ENCODE results near the gene CPEB4.

Gene CPEB4

GRCh38 chr5:173849908-173850307 lies 38.2 kb upstream of the CPEB4 start:
- no peak overlapping the region for H2BK5ac ChIP-seq (ENCODE audit: low read depth, low read length, poor library complexity)
- H2BK12ac ChIP-seq (ENCODE audit: low read length): no peak overlapping the region
- no peak overlapping the region for H3K14ac ChIP-seq (ENCODE audit: low read length)
- H4K8ac ChIP-seq (ENCODE audit: low read depth, low read length): no peak overlapping the region
- no peak overlapping the region for H3K4me2 ChIP-seq (ENCODE audit: low read length)
- no peaks in the 10 kb centered on the region for H3K36me3 ChIP-seq (ENCODE audit: control insufficient read depth in 1 of 2, insufficient read depth in 2 of 2, low read length in 2 of 2)
- no peak overlapping the region for H2BK120ac ChIP-seq (ENCODE audit: insufficient read depth, low read length, poor library complexity)
- H2AK5ac ChIP-seq (ENCODE audit: low read length): no peak overlapping the region
- no peaks in the 10 kb centered on the region for H3K9me3 ChIP-seq (ENCODE audit: insufficient read depth, low read depth, low read length)
- no peaks in the 10 kb centered on the region for H3K27me3 ChIP-seq (ENCODE audit: insufficient read depth, low read length)
- H3K4me1 ChIP-seq (ENCODE audit: control insufficient read depth in 1 of 2, insufficient read depth in 2 of 2, low read length in 2 of 2): no peaks in the 10 kb centered on the region
- H4K12ac ChIP-seq (ENCODE audit: low read depth, low read length): no peak overlapping the region
- H3K9ac ChIP-seq (ENCODE audit: low read length): no peak overlapping the region
- no peak overlapping the region for H3K4ac ChIP-seq (ENCODE audit: low read depth, low read length)
- H3K79me2 ChIP-seq (ENCODE audit: control insufficient read depth, insufficient read depth, low read length, poor library complexity): no peaks in the 10 kb centered on the region
- no peak overlapping the region for H2AFZ ChIP-seq (ENCODE audit: insufficient read depth, low read length, poor library complexity)
- no CpG with 5 or more reads among the region's 4 CpGs for WGBS (ENCODE audit: extremely low coverage, insufficient coverage, insufficient read length)
- H3K4me3 ChIP-seq (ENCODE audit: low read depth, low read length): no peak overlapping the region
- no peak overlapping the region for H3K18ac ChIP-seq (ENCODE audit: low read length)
- no peak overlapping the region for H3K23ac ChIP-seq (ENCODE audit: low read length)
- DNase-seq: no peak
- no peak overlapping the region for H4K91ac ChIP-seq (ENCODE audit: low read depth, low read length)
- H3K79me1 ChIP-seq (ENCODE audit: low read length): no peaks in the 10 kb centered on the region
- no peak overlapping the region for H3K27ac ChIP-seq (ENCODE audit: low read depth, low read length)

DNA sequence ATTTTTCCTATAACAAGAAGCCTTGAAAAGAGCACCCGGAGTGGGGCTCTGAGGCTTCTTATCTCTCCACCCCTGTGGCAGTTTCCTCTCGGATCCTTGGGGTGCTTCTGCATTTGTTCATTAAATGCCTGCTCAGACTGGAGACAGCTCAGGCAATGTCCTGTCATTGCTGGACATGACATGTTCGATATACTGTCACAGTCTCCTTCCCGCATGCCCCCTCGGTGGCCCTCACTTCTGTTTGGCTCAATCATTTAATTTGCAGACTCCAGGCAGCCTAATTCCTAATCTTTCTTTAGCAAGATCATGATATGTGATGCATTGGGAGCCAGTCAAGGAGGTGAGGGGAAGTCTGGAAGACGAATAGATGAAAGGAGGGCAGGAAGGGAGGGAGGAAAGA lies 37.5 kb upstream of the CPEB4 start:
- Histone ChIP-seq H3K14ac (ENCODE audit: low read length) (no peak overlapping the region), H2BK12ac (ENCODE audit: low read length) (no peak overlapping the region), H2BK5ac (ENCODE audit: low read depth, low read length, poor library complexity) (no peak overlapping the region), H3K9ac (ENCODE audit: low read length) (no peak overlapping the region), H4K12ac (ENCODE audit: low read depth, low read length) (no peak overlapping the region), H3K27me3 (ENCODE audit: insufficient read depth, low read length) (no peaks in the 10 kb centered on the region), H4K91ac (ENCODE audit: low read depth, low read length) (no peak overlapping the region), H3K36me3 (ENCODE audit: control insufficient read depth in 1 of 2, insufficient read depth in 2 of 2, low read length in 2 of 2) (no peaks in the 10 kb centered on the region), H2BK120ac (ENCODE audit: insufficient read depth, low read length, poor library complexity) (no peak overlapping the region), H3K4me3 (ENCODE audit: low read depth, low read length) (no peak overlapping the region), H3K23ac (ENCODE audit: low read length) (no peak overlapping the region), H3K27ac (ENCODE audit: low read depth, low read length) (no peak overlapping the region), H3K79me1 (ENCODE audit: low read length) (peaks cover 2% of the 10 kb centered on the region), H2AK5ac (ENCODE audit: low read length) (no peak overlapping the region), H3K9me3 (ENCODE audit: insufficient read depth, low read depth, low read length) (no peaks in the 10 kb centered on the region), H3K4me2 (ENCODE audit: low read length) (no peak overlapping the region), H3K79me2 (ENCODE audit: control insufficient read depth, insufficient read depth, low read length, poor library complexity) (no peaks in the 10 kb centered on the region), H3K18ac (ENCODE audit: low read length) (no peak overlapping the region), H2AFZ (ENCODE audit: insufficient read depth, low read length, poor library complexity) (no peak overlapping the region), H3K4me1 (ENCODE audit: control insufficient read depth in 1 of 2, insufficient read depth in 2 of 2, low read length in 2 of 2) (peaks cover 3% of the 10 kb centered on the region in 2 experiments), H4K8ac (ENCODE audit: low read depth, low read length) (no peak overlapping the region), H3K4ac (ENCODE audit: low read depth, low read length) (no peak overlapping the region)
- no CpG with 5 or more reads among the region's 6 CpGs for WGBS (ENCODE audit: extremely low coverage, insufficient coverage, insufficient read length)
- no peak for DNase-seq

DNA sequence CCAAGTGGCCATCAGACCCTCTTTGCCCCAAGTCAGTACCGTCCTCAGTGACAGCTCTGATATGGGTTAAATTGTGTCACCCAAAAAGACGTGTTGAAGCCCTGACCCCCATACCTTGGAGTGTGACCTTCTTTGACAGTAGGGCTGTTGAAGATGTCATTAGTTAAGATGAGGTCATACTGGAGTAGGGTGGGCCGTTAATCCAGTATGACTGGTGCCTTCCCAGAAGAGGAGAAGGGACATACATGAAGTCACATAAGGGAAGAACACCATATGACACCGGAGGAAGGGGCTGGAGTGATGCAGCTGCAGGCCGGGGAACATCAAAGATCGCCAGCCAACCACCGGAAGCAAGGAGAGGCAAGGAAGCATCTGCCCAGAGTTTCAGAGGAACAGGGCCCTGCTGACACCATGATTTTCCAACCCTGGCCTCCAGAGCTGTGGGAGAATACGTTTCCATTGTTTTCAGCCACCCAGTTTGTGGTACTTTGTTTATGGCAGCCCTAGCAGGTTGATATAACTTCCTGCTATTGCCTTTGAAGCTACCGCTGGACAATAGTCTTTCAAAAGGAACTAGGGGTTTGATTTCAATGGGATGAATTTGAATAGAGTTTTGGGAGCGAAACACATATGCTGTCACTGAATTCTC lies 36.4 kb upstream of the CPEB4 start:
- Histone ChIP-seq H3K27me3 (ENCODE audit: insufficient read depth, low read length) (no peaks in the 10 kb centered on the region), H4K91ac (ENCODE audit: low read depth, low read length) (no peak overlapping the region), H2BK12ac (ENCODE audit: low read length) (no peak overlapping the region), H3K4me1 (ENCODE audit: control insufficient read depth in 1 of 2, insufficient read depth in 2 of 2, low read length in 2 of 2) (peaks cover 6 to 7% of the 10 kb centered on the region in 2 experiments), H3K27ac (ENCODE audit: low read depth, low read length) (no peak overlapping the region), H3K36me3 (ENCODE audit: control insufficient read depth in 1 of 2, insufficient read depth in 2 of 2, low read length in 2 of 2) (no peaks in the 10 kb centered on the region), H3K4ac (ENCODE audit: low read depth, low read length) (no peak overlapping the region), H3K79me1 (ENCODE audit: low read length) (peaks cover 4% of the 10 kb centered on the region), H3K14ac (ENCODE audit: low read length) (no peak overlapping the region), H3K18ac (ENCODE audit: low read length) (no peak overlapping the region), H4K12ac (ENCODE audit: low read depth, low read length) (no peak overlapping the region), H3K23ac (ENCODE audit: low read length) (no peak overlapping the region), H3K79me2 (ENCODE audit: control insufficient read depth, insufficient read depth, low read length, poor library complexity) (no peaks in the 10 kb centered on the region), H3K4me3 (ENCODE audit: low read depth, low read length) (no peak overlapping the region), H3K9ac (ENCODE audit: low read length) (no peak overlapping the region), H2BK120ac (ENCODE audit: insufficient read depth, low read length, poor library complexity) (no peak overlapping the region), H4K8ac (ENCODE audit: low read depth, low read length) (no peak overlapping the region), H3K4me2 (ENCODE audit: low read length) (no peak overlapping the region), H2AFZ (ENCODE audit: insufficient read depth, low read length, poor library complexity) (no peak overlapping the region), H2BK5ac (ENCODE audit: low read depth, low read length, poor library complexity) (no peak overlapping the region), H2AK5ac (ENCODE audit: low read length) (no peak overlapping the region), H3K9me3 (ENCODE audit: insufficient read depth, low read depth, low read length) (no peaks in the 10 kb centered on the region)
- WGBS (ENCODE audit: extremely low coverage, insufficient coverage, insufficient read length): no CpG with 5 or more reads among the region's 10 CpGs
- no peak for DNase-seq

- Histone ChIP-seq H2AK5ac (ENCODE audit: low read length) (no peak overlapping the region), H3K27ac (ENCODE audit: low read depth, low read length) (no peak overlapping the region), H3K4me3 (ENCODE audit: low read depth, low read length) (no peak overlapping the region), H3K9me3 (ENCODE audit: insufficient read depth, low read depth, low read length) (no peaks in the 10 kb centered on the region), H3K4ac (ENCODE audit: low read depth, low read length) (no peak overlapping the region), H3K79me2 (ENCODE audit: control insufficient read depth, insufficient read depth, low read length, poor library complexity) (no peaks in the 10 kb centered on the region), H3K4me1 (ENCODE audit: control insufficient read depth in 1 of 2, insufficient read depth in 2 of 2, low read length in 2 of 2) (peaks cover 6 to 7% of the 10 kb centered on the region in 2 experiments), H4K12ac (ENCODE audit: low read depth, low read length) (no peak overlapping the region), H4K91ac (ENCODE audit: low read depth, low read length) (no peak overlapping the region), H3K36me3 (ENCODE audit: control insufficient read depth in 1 of 2, insufficient read depth in 2 of 2, low read length in 2 of 2) (no peaks in the 10 kb centered on the region), H3K23ac (ENCODE audit: low read length) (no peak overlapping the region), H3K79me1 (ENCODE audit: low read length) (peaks cover 4% of the 10 kb centered on the region), H3K4me2 (ENCODE audit: low read length) (no peak overlapping the region), H3K14ac (ENCODE audit: low read length) (no peak overlapping the region), H2AFZ (ENCODE audit: insufficient read depth, low read length, poor library complexity) (no peak overlapping the region), H3K18ac (ENCODE audit: low read length) (no peak overlapping the region), H3K27me3 (ENCODE audit: insufficient read depth, low read length) (no peaks in the 10 kb centered on the region), H4K8ac (ENCODE audit: low read depth, low read length) (no peak overlapping the region), H2BK5ac (ENCODE audit: low read depth, low read length, poor library complexity) (no peak overlapping the region), H2BK12ac (ENCODE audit: low read length) (no peak overlapping the region), H2BK120ac (ENCODE audit: insufficient read depth, low read length, poor library complexity) (no peak overlapping the region), H3K9ac (ENCODE audit: low read length) (no peak overlapping the region)
- WGBS (ENCODE audit: extremely low coverage, insufficient coverage, insufficient read length): no CpG with 5 or more reads among the region's 7 CpGs
- DNase-seq: no peak
Observed at GRCh38 chr5:173852790-173853359, 35.3 kb upstream of the CPEB4 start.
